AG09309 (cell line): Measurements from ENCODE around the gene COMT.

Experiments used
- DNase-seq: peaks from one replicate; pipeline ENCODE4 v3.0.0-alpha.2; 2010; ENCODE audit warnings: low read depth
- H3K4me3 ChIP-seq: 2 replicates; pipeline ENCODE4 v1.5.1; 2011; ENCODE audit warnings: mild to moderate bottlenecking, low read depth, low read length, moderate library complexity; ENCODE audit not compliant: control insufficient read depth
- TF ChIP-seq, protein P1 (sequence below): IDR thresholded peaks from 2 replicates; pipeline ENCODE4 v1.5.1; 2011; ENCODE audit warnings: mild to moderate bottlenecking, low read depth, low read length, inconsistent platforms; ENCODE audit not compliant: insufficient read depth, control insufficient read depth; ENCODE audit errors: missing control alignments

The COMT gene

GRCh38 chr22:20000246-20001081, 58.9 kb downstream of the COMT start:
- DNase-seq, result no peak
- no peak overlapping the region for H3K4me3 ChIP-seq
- TF ChIP-seq, protein P1, sequence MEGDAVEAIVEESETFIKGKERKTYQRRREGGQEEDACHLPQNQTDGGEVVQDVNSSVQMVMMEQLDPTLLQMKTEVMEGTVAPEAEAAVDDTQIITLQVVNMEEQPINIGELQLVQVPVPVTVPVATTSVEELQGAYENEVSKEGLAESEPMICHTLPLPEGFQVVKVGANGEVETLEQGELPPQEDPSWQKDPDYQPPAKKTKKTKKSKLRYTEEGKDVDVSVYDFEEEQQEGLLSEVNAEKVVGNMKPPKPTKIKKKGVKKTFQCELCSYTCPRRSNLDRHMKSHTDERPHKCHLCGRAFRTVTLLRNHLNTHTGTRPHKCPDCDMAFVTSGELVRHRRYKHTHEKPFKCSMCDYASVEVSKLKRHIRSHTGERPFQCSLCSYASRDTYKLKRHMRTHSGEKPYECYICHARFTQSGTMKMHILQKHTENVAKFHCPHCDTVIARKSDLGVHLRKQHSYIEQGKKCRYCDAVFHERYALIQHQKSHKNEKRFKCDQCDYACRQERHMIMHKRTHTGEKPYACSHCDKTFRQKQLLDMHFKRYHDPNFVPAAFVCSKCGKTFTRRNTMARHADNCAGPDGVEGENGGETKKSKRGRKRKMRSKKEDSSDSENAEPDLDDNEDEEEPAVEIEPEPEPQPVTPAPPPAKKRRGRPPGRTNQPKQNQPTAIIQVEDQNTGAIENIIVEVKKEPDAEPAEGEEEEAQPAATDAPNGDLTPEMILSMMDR, result no peak

GRCh38 chr22:20001082-20001638, 59.6 kb downstream of the COMT start:
- H3K4me3 ChIP-seq, result no peak overlapping the region
- DNase-seq, result no peak
- TF ChIP-seq, protein P1, result no peak

- TF ChIP-seq, protein P1, result no peak
- DNase-seq, result no peak
- H3K4me3 ChIP-seq, result no peak overlapping the region
Measured at GRCh38 chr22:20002128-20002527, 60.6 kb downstream of the COMT start.

- TF ChIP-seq, protein P1, result no peak
- no peak overlapping the region for H3K4me3 ChIP-seq
- DNase-seq, result no peak
Measured at GRCh38 chr22:20002636-20003035, 61.1 kb downstream of the COMT start.

DNA sequence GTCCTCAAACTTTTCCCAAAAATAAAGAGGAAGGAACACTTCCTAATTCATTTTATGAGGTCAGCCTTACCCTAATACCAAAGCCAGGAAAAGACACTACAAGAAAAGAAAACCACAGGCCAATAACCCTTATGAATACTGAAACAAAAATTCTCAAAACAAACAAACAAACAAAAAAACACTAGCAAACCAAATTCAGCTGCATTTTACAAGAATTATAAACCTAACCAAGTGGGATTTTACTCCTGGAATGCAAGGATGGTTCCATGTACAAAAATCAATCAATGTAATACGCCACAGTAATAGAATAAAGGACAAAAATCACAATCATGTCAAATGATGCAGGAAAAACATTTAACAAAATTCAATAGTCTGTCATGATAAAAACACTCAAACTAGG, 61.7 kb downstream of the COMT start:
- H3K4me3 ChIP-seq, result no peak overlapping the region
- DNase-seq, result no peak
- TF ChIP-seq, protein P1, result no peak

DNA sequence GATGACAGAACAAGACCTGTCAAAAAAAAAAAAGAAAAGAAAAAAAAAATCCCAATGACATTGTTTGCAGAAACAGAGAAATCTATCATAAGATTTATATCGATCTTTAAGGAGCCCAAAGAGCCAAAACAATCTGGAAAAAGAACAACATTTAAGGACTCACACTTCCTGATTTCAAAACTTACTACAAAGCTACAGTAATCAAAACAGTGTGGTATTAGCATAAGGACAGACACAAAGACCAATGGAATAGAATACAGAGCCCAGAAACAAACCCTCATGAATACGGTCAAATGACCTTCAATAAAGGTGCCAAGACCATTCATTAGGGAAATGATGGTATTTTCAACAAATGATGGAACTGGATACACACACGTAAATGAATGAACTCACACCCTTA, 62.9 kb downstream of the COMT start:
- TF ChIP-seq, protein P1, result no peak
- no peak overlapping the region for H3K4me3 ChIP-seq
- no peak for DNase-seq
